ENCODE data around the gene CHRNA3. TPM values are rescaled to one million over a fixed set of nuclear protein-coding genes. Genes with fewer than 3 reads are reported as not detected.
"Not testable (repeated sequence)": the region's sequence is repeated elsewhere in the genome, so short reads cannot be mapped to it uniquely, and the experiment has no call there.

Gene CHRNA3
- total and polyA plus RNA-seq, 2 donors = 22.0 to 48.3 TPM

- 97% methylated on average over 2 of the region's 2 CpGs for WGBS
- Histone ChIP-seq H3K4me3 (ENCODE audit: low read length in 2 of 2) (no peak overlapping the region), H3K36me3 (ENCODE audit: control insufficient read depth in 2 of 2, insufficient read depth in 2 of 2, low read length in 1 of 2) (no peaks in the 10 kb centered on the region), H3K27ac (ENCODE audit: low read depth in 1 of 2, low read length in 1 of 2) (no peak overlapping the region), H3K27me3 (ENCODE audit: control insufficient read depth in 2 of 2, insufficient read depth in 1 of 2, low read length in 1 of 2) (peaks cover 2 to 21% of the 10 kb centered on the region in 2 donors), H3K9me3 (ENCODE audit: control insufficient read depth in 2 of 2, insufficient read depth in 1 of 2, low read length in 1 of 2) (no peaks in the 10 kb centered on the region), H3K4me1 (ENCODE audit: control insufficient read depth in 2 of 2, insufficient read depth in 2 of 2, low read length in 2 of 2) (peaks cover 15 to 16% of the 10 kb centered on the region in 2 donors)
- no peak for DNase-seq (ENCODE audit: low read depth in 6 of 9, low spot score in 9 of 9)
These were observed 57.7 kb downstream of the CHRNA3 start for GRCh38 chr15:78563092-78563491.

- no peak overlapping the region for H3K4me3 ChIP-seq (ENCODE audit: low read length in 2 of 2)
- no peak for DNase-seq (ENCODE audit: low read depth in 6 of 9, low spot score in 9 of 9)
- peaks cover 15 to 16% of the 10 kb centered on the region in 2 donors for H3K4me1 ChIP-seq (ENCODE audit: control insufficient read depth in 2 of 2, insufficient read depth in 2 of 2, low read length in 2 of 2)
- 98% methylated on average over 5 of the region's 5 CpGs for WGBS
- no peaks in the 10 kb centered on the region for H3K36me3 ChIP-seq (ENCODE audit: control insufficient read depth in 2 of 2, insufficient read depth in 2 of 2, low read length in 1 of 2)
- no peaks in the 10 kb centered on the region for H3K9me3 ChIP-seq (ENCODE audit: control insufficient read depth in 2 of 2, insufficient read depth in 1 of 2, low read length in 1 of 2)
- no peak overlapping the region for H3K27ac ChIP-seq (ENCODE audit: low read depth in 1 of 2, low read length in 1 of 2)
- H3K27me3 ChIP-seq (ENCODE audit: control insufficient read depth in 2 of 2, insufficient read depth in 1 of 2, low read length in 1 of 2) = peaks cover 2 to 18% of the 10 kb centered on the region in 2 donors
These were observed 59.3 kb downstream of the CHRNA3 start for GRCh38 chr15:78561490-78561889.

- H3K4me3 ChIP-seq (ENCODE audit: low read length in 2 of 2); H3K36me3 ChIP-seq (ENCODE audit: control insufficient read depth in 2 of 2, insufficient read depth in 2 of 2, low read length in 1 of 2); H3K27ac ChIP-seq (ENCODE audit: low read depth in 1 of 2, low read length in 1 of 2); H3K9me3 ChIP-seq (ENCODE audit: control insufficient read depth in 2 of 2, insufficient read depth in 1 of 2, low read length in 1 of 2); DNase-seq (ENCODE audit: low read depth in 6 of 9, low spot score in 9 of 9); H3K27me3 ChIP-seq (ENCODE audit: control insufficient read depth in 2 of 2, insufficient read depth in 1 of 2, low read length in 1 of 2); H3K4me1 ChIP-seq (ENCODE audit: control insufficient read depth in 2 of 2, insufficient read depth in 2 of 2, low read length in 2 of 2): not testable (repeated sequence)
- 95% methylated on average over 10 of the region's 10 CpGs for WGBS
These were observed 60.6 kb downstream of the CHRNA3 start for GRCh38 chr15:78560201-78560600.

GRCh38 chr15:78552597-78552996 lies 68.2 kb downstream of the CHRNA3 start:
- H3K27ac ChIP-seq (ENCODE audit: low read depth in 1 of 2, low read length in 1 of 2) = no peak overlapping the region
- no peaks in the 10 kb centered on the region for H3K4me1 ChIP-seq (ENCODE audit: control insufficient read depth in 2 of 2, insufficient read depth in 2 of 2, low read length in 2 of 2)
- WGBS = 96% methylated on average over 5 of the region's 5 CpGs
- H3K36me3 ChIP-seq (ENCODE audit: control insufficient read depth in 2 of 2, insufficient read depth in 2 of 2, low read length in 1 of 2) = peaks cover 26 to 35% of the 10 kb centered on the region in 2 donors
- no peaks in the 10 kb centered on the region for H3K9me3 ChIP-seq (ENCODE audit: control insufficient read depth in 2 of 2, insufficient read depth in 1 of 2, low read length in 1 of 2)
- no peak for DNase-seq (ENCODE audit: low read depth in 6 of 9, low spot score in 9 of 9)
- no peak overlapping the region for H3K4me3 ChIP-seq (ENCODE audit: low read length in 2 of 2)
- no peaks in the 10 kb centered on the region for H3K27me3 ChIP-seq (ENCODE audit: control insufficient read depth in 2 of 2, insufficient read depth in 1 of 2, low read length in 1 of 2)

- Histone ChIP-seq H3K4me3 (ENCODE audit: low read length in 2 of 2) (no peak overlapping the region), H3K36me3 (ENCODE audit: control insufficient read depth in 2 of 2, insufficient read depth in 2 of 2, low read length in 1 of 2) (peaks cover 28 to 42% of the 10 kb centered on the region in 2 donors), H3K27me3 (ENCODE audit: control insufficient read depth in 2 of 2, insufficient read depth in 1 of 2, low read length in 1 of 2) (no peaks in the 10 kb centered on the region), H3K27ac (ENCODE audit: low read depth in 1 of 2, low read length in 1 of 2) (no peak overlapping the region), H3K4me1 (ENCODE audit: control insufficient read depth in 2 of 2, insufficient read depth in 2 of 2, low read length in 2 of 2) (no peaks in the 10 kb centered on the region), H3K9me3 (ENCODE audit: control insufficient read depth in 2 of 2, insufficient read depth in 1 of 2, low read length in 1 of 2) (no peaks in the 10 kb centered on the region)
- DNase-seq (ENCODE audit: low read depth in 6 of 9, low spot score in 9 of 9) = no peak
- WGBS = 93% methylated on average over 5 of the region's 5 CpGs
These were observed 68.9 kb downstream of the CHRNA3 start for GRCh38 chr15:78551902-78552301.

GRCh38 chr15:78550815-78551214 lies 70.0 kb downstream of the CHRNA3 start:
- 97% methylated on average over 3 of the region's 3 CpGs for WGBS
- Histone ChIP-seq H3K27ac (ENCODE audit: low read depth in 1 of 2, low read length in 1 of 2) (no peak overlapping the region), H3K36me3 (ENCODE audit: control insufficient read depth in 2 of 2, insufficient read depth in 2 of 2, low read length in 1 of 2) (peaks cover 34 to 51% of the 10 kb centered on the region in 2 donors), H3K9me3 (ENCODE audit: control insufficient read depth in 2 of 2, insufficient read depth in 1 of 2, low read length in 1 of 2) (no peaks in the 10 kb centered on the region), H3K4me1 (ENCODE audit: control insufficient read depth in 2 of 2, insufficient read depth in 2 of 2, low read length in 2 of 2) (no peaks in the 10 kb centered on the region), H3K4me3 (ENCODE audit: low read length in 2 of 2) (no peak overlapping the region), H3K27me3 (ENCODE audit: control insufficient read depth in 2 of 2, insufficient read depth in 1 of 2, low read length in 1 of 2) (no peaks in the 10 kb centered on the region)
- no peak for DNase-seq (ENCODE audit: low read depth in 6 of 9, low spot score in 9 of 9)

GRCh38 chr15:78550194-78550593 lies 70.6 kb downstream of the CHRNA3 start:
- no peaks in the 10 kb centered on the region for H3K27me3 ChIP-seq (ENCODE audit: control insufficient read depth in 2 of 2, insufficient read depth in 1 of 2, low read length in 1 of 2)
- DNase-seq (ENCODE audit: low read depth in 6 of 9, low spot score in 9 of 9) = no peak
- no peaks in the 10 kb centered on the region for H3K4me1 ChIP-seq (ENCODE audit: control insufficient read depth in 2 of 2, insufficient read depth in 2 of 2, low read length in 2 of 2)
- H3K9me3 ChIP-seq (ENCODE audit: control insufficient read depth in 2 of 2, insufficient read depth in 1 of 2, low read length in 1 of 2) = no peaks in the 10 kb centered on the region
- peaks cover 38 to 57% of the 10 kb centered on the region in 2 donors for H3K36me3 ChIP-seq (ENCODE audit: control insufficient read depth in 2 of 2, insufficient read depth in 2 of 2, low read length in 1 of 2)
- WGBS = 95% methylated on average over 6 of the region's 6 CpGs
- no peak overlapping the region for H3K4me3 ChIP-seq (ENCODE audit: low read length in 2 of 2)
- H3K27ac ChIP-seq (ENCODE audit: low read depth in 1 of 2, low read length in 1 of 2) = no peak overlapping the region

Other genes with a start within 250 kb of the CHRNA3 start
- gene IREB2, start 182.8 kb downstream of the CHRNA3 start, total RNA-seq = 20.5 TPM
- 20.6 TPM for gene IREB2, start 182.8 kb downstream of the CHRNA3 start, polyA plus RNA-seq
- 2.2 TPM for gene HYKK, start 113.4 kb downstream of the CHRNA3 start, total RNA-seq
- 5.3 TPM for gene HYKK, start 113.4 kb downstream of the CHRNA3 start, polyA plus RNA-seq
- 409 TPM for gene PSMA4, start 80.6 kb downstream of the CHRNA3 start, total RNA-seq
- 316 TPM for gene PSMA4, start 80.6 kb downstream of the CHRNA3 start, polyA plus RNA-seq
- 1.9 TPM for gene CHRNA5, start 55.5 kb downstream of the CHRNA3 start, total RNA-seq
- gene CHRNA5, start 55.5 kb downstream of the CHRNA3 start, polyA plus RNA-seq = 1.5 TPM
- 0.47 TPM for gene CHRNB4, start 20.2 kb upstream of the CHRNA3 start, total RNA-seq
- 0.62 TPM for gene CHRNB4, start 20.2 kb upstream of the CHRNA3 start, polyA plus RNA-seq
- 0.47 TPM for gene ADAMTS7, start 190.5 kb upstream of the CHRNA3 start, total RNA-seq
- gene ADAMTS7, start 190.5 kb upstream of the CHRNA3 start, polyA plus RNA-seq = 0.94 TPM

Measured in thymus (tissue), 11 donors.